Spleen (tissue), 11 donors: ENCODE measurements around the gene TM9SF4. TPM values are rescaled to one million over a fixed set of nuclear protein-coding genes. Genes with fewer than 3 reads are reported as not detected.

Experiments used
- DNase-seq: peaks from one replicate; pipeline ENCODE4 v3.0.0-alpha.2; 2020
- H3K27ac ChIP-seq, 8 donors: fragments of 200-600 bp; sonication (generic) in 7 of 8; 1 replicate in 4 of 8; 2 replicates in 4 of 8; pipeline versions ENCODE4 v1.5.0 to v1.8.0; 2016 to 2021; ENCODE audit warnings: inconsistent platforms in 4 of 8, mild to moderate bottlenecking in 4 of 8, moderate library complexity in 1 of 8
- H3K27me3 ChIP-seq, 7 donors: fragments of 200-600 bp; sonication (generic) in 6 of 7; replicated peaks in 1 of 7; 1 replicate in 4 of 7; 2 replicates in 3 of 7; pipeline versions ENCODE4 v1.5.0 to v1.8.0; 2016 to 2021; ENCODE audit warnings: inconsistent platforms in 3 of 7, mild to moderate bottlenecking in 1 of 7
- H3K36me3 ChIP-seq, 6 donors: fragments of 200-600 bp; sonication (generic) in 5 of 6; 1 replicate in 4 of 6; 2 replicates in 2 of 6; pipeline versions ENCODE4 v1.5.0 to v1.8.0; 2016 to 2021; ENCODE audit warnings: inconsistent platforms in 2 of 6
- H3K4me1 ChIP-seq, 6 donors: fragments of 200-600 bp; sonication (generic) in 5 of 6; 1 replicate in 3 of 6; 2 replicates in 3 of 6; pipeline versions ENCODE4 v1.5.0 to v1.8.0; 2016 to 2021; ENCODE audit warnings: inconsistent platforms in 3 of 6
- H3K4me3 ChIP-seq, 8 donors: fragments of 200-600 bp; sonication (generic) in 7 of 8; 1 replicate in 4 of 8; 2 replicates in 4 of 8; pipeline versions ENCODE4 v1.5.0 to v1.8.0; 2016 to 2021; ENCODE audit warnings: inconsistent platforms in 4 of 8, mild to moderate bottlenecking in 4 of 8, moderate library complexity in 2 of 8
- H3K9me3 ChIP-seq, 8 donors: fragments of 200-600 bp; sonication (generic) in 7 of 8; 1 replicate in 4 of 8; 2 replicates in 4 of 8; pipeline versions ENCODE4 v1.5.0 to v1.8.0; 2016 to 2021; ENCODE audit warnings: inconsistent platforms in 4 of 8
- CTCF ChIP-seq, 11 experiments: fragments of 200-600 bp in 7 of 11; fragments of 450-650 bp in 4 of 11; sonication (generic) in 4 of 11; IDR thresholded peaks in 8 of 11; conservative IDR thresholded peaks in 3 of 11; 1 replicate in 7 of 11; 2 replicates in 4 of 11; pipeline versions ENCODE4 v1.4.0 to v1.8.0; 2016 to 2021; ENCODE audit warnings: antibody characterized with exemption in 11 of 11, inconsistent platforms in 4 of 11, mild to moderate bottlenecking in 1 of 11
- POLR2A ChIP-seq, 3 donors: fragments of 450-650 bp; IDR thresholded peaks; one replicate each; pipeline ENCODE4 v1.5.1; 2017; ENCODE audit warnings: antibody characterized with exemption in 3 of 3, mild to moderate bottlenecking in 1 of 3
- POLR2AphosphoS5 ChIP-seq, 3 donors: sonication (generic); formaldehyde crosslinking; IDR thresholded peaks; one replicate each; pipeline ENCODE4 v1.5.1; 2017; ENCODE audit warnings: antibody characterized with exemption in 3 of 3
- WGBS, 5 donors: extraction: QIAGEN DNeasy Blood & Tissue Kit in 3 of 5; methylation state at CpG; one replicate each; pipeline versions ENCODE4 v1.1.5 to v1.1.7; 2013 to 2018; 5-methylcytosine and 5-hydroxymethylcytosine counted together
- intact Hi-C: fragments of 100-400 bp; cut with DNase I; formaldehyde crosslinking; loops from one replicate; pipeline ENCODE4 v1.15.0; 2023; ENCODE audit warnings: low total_unique reads
- polyA plus RNA-seq, 3 donors: library from polyadenylated mRNA; stranded (reverse); fragments of 200-250 nt; gene quantifications; one replicate each; pipeline ENCODE4 v1.2.1, GENCODE V29; 2013
- total RNA-seq, 7 donors: library from RNA; depleted of rRNA in 3 of 7; stranded (reverse); fragments of >200 nt in 3 of 7; fragmentation: NEBNext Ultra II Directional in 4 of 7; extraction: Animal tissue kit (Norgen Biotek cat#: 25700) in 4 of 7; gene quantifications; one replicate each; pipeline versions ENCODE4 v1.1.0 to v1.2.1, GENCODE V29; 2016 to 2021
- donor health status: healthy with polysubstance abuse.
- donor health status: DM: no; HTN: no; CAD: no; lungs with moderate emphysema.
- donor health status: DM: no; HTN: no; CAD: no.
- donor health status: Bipolar disorder and iron deficiency.
- donor health status: healthy.
- donor health status: DM: no; HTN: no; CAD: no.
- donor health status: DM: yes; HTN: yes; CAD: no.

TM9SF4 gene
- total and polyA plus RNA-seq, 10 donors: 12.0 to 58.3 (median 41.0) TPM

GRCh38 chr20:32163951-32164350, 54.4 kb downstream of the TM9SF4 start:
- Histone ChIP-seq H3K27me3 (no peaks in the 10 kb centered on the region), H3K36me3 (peaks cover 0 to 89% (median 72%) of the 10 kb centered on the region in 6 donors), H3K4me1 (peaks cover 0 to 9% (median 0%) of the 10 kb centered on the region in 6 donors), H3K27ac (no peak overlapping the region), H3K4me3 (no peak overlapping the region), H3K9me3 (no peaks in the 10 kb centered on the region)
- 60 to 75% (median 64%) methylated on average over 5 of the region's 5 CpGs for WGBS, 5 donors
- TF ChIP-seq POLR2AphosphoS5 (IDR thresholded peaks at IDR 0.05) (no peak), POLR2A (IDR thresholded peaks at IDR 0.05) (no peak), CTCF (IDR thresholded peaks at IDR 0.05 in 8 of 11, conservative IDR thresholded peaks at IDR 0.05 in 3 of 11) (no peak)
- intact Hi-C loops: no loop called here
- DNase-seq: peak; percentile 4

GRCh38 chr20:32164984-32165735, 55.6 kb downstream of the TM9SF4 start:
- peaks cover 0 to 9% (median 0%) of the 10 kb centered on the region in 6 donors for H3K4me1 ChIP-seq
- WGBS, 5 donors: 81 to 93% (median 89%) methylated on average over 21 of the region's 21 CpGs
- H3K36me3 ChIP-seq: peaks cover 0 to 77% (median 61%) of the 10 kb centered on the region in 6 donors
- H3K9me3 ChIP-seq: no peaks in the 10 kb centered on the region
- H3K27me3 ChIP-seq: no peaks in the 10 kb centered on the region
- H3K27ac ChIP-seq: peak overlapping the region in 4 of 8 donors; percentile 36 to 56 (median 50)
- no peak for TF ChIP-seq CTCF (IDR thresholded peaks at IDR 0.05 in 8 of 11, conservative IDR thresholded peaks at IDR 0.05 in 3 of 11)
- peak; percentile 29 to 50 (median 41) for TF ChIP-seq POLR2AphosphoS5 (IDR thresholded peaks at IDR 0.05)
- no peak for TF ChIP-seq POLR2A (IDR thresholded peaks at IDR 0.05)
- intact Hi-C loops: no loop called here
- no peak overlapping the region for H3K4me3 ChIP-seq
- DNase-seq: peak; percentile 35

- DNase-seq: peak; percentile 33
- H3K9me3 ChIP-seq: no peaks in the 10 kb centered on the region
- H3K4me1 ChIP-seq: peaks cover 0 to 9% (median 0%) of the 10 kb centered on the region in 6 donors
- TF ChIP-seq CTCF (IDR thresholded peaks at IDR 0.05 in 8 of 11, conservative IDR thresholded peaks at IDR 0.05 in 3 of 11) (no peak), POLR2AphosphoS5 (IDR thresholded peaks at IDR 0.05) (no peak), POLR2A (IDR thresholded peaks at IDR 0.05) (no peak)
- 87 to 95% (median 90%) methylated on average over 8 of the region's 8 CpGs for WGBS, 5 donors
- H3K27me3 ChIP-seq: no peaks in the 10 kb centered on the region
- H3K4me3 ChIP-seq: no peak overlapping the region
- peaks cover 0 to 68% (median 55%) of the 10 kb centered on the region in 6 donors for H3K36me3 ChIP-seq
- intact Hi-C loops: no loop called here
- H3K27ac ChIP-seq: peak overlapping the region in 4 of 8 donors; percentile 8 to 52 (median 42)
Measured at GRCh38 chr20:32165836-32166545, 56.5 kb downstream of the TM9SF4 start.

DNA sequence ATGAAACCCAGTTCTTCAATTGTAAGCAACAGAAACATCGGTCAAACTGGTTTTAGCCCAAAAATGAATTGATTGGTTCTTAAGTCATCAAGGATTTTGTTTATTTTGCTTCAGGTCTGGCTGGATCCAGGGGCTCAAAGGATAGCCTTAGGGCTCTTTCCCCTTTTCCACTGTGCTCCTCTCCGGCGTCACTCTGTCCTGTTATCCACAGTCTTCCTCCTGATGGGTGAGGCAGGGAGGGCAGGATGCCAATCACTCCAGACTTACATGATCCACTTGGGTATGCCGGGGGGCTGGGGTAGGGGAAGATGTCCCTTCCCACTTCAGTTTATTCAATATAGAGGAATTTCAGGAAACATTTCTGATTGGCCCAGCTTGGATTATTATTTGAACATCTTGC, 58.0 kb downstream of the TM9SF4 start:
- Histone ChIP-seq H3K27ac (no peak overlapping the region), H3K27me3 (no peaks in the 10 kb centered on the region), H3K4me3 (no peak overlapping the region), H3K9me3 (no peaks in the 10 kb centered on the region), H3K4me1 (peaks cover 0 to 9% (median 0%) of the 10 kb centered on the region in 6 donors), H3K36me3 (peaks cover 0 to 53% (median 40%) of the 10 kb centered on the region in 6 donors)
- TF ChIP-seq CTCF (IDR thresholded peaks at IDR 0.05 in 8 of 11, conservative IDR thresholded peaks at IDR 0.05 in 3 of 11) (no peak), POLR2AphosphoS5 (IDR thresholded peaks at IDR 0.05) (no peak), POLR2A (IDR thresholded peaks at IDR 0.05) (no peak)
- WGBS, 5 donors: 94 to 98% (median 95%) methylated on average over 4 of the region's 4 CpGs
- intact Hi-C loops: no loop called here
- DNase-seq: peak; percentile 16
